ENCODE measurements around the gene CALHM5.

- TF ChIP-seq POLR2AphosphoS5 (IDR thresholded peaks at IDR 0.05; ENCODE audit: insufficient read depth in 1 of 2, low read depth in 1 of 2) (no peak), POLR2A (IDR thresholded peaks at IDR 0.05) (no peak), CTCF (IDR thresholded peaks at IDR 0.05) (no peak)
Observed at GRCh38 chr6:116465246-116465645, 46.2 kb upstream of the CALHM5 start.

Data from vagina (tissue), 2 donors.